K562 (cell line): ENCODE data around the gene STK32C. TPM values are rescaled to one million over a fixed set of nuclear protein-coding genes. Genes with fewer than 3 reads are reported as not detected.

ENCODE experiments used
- ATAC-seq: fragments of 200-7000 bp; cut with Tn5 transposase; 3 replicates; pipeline ENCODE4 v1.9.1; 2020; ENCODE audit warnings: moderate library complexity
- BruUV-seq: library from RNA; stranded (reverse); fragments of 400-500 nt; replicated peaks from 2 replicates; lab custom pipeline; 2021; lab: Mats Ljungman, UMichigan
- CTCF ChIA-PET: fragments of 300-600 bp; formaldehyde crosslinking; extraction: SDS; loops from one replicate; lab custom pipeline; 2021; ENCODE audit warnings: low intra/inter-chr PET ratio; lab: Yijun Ruan, JAX
- POLR2A ChIA-PET: fragments of 300-600, 350-650 bp; sonication (Branson Sonifier 250); formaldehyde crosslinking; extraction: SDS; loops from one replicate; lab custom pipeline; 2021; ENCODE audit warnings: antibody characterized with exemption, inconsistent platforms; lab: Yijun Ruan, JAX
- DNase-seq, 4 experiments: peaks; one replicate each; pipeline versions ENCODE4 v3.0.0 to v3.0.0-alpha.2; 2011 to 2018; ENCODE audit warnings: low spot score in 3 of 4, mixed read lengths in 3 of 4; ENCODE audit errors: extremely low read depth in 1 of 4
- FAIRE-seq: peaks from 2 replicates; lab custom pipeline; 2011; peaks lifted over from hg19 to GRCh38; lab: Jason Lieb, UNC
- H2AFZ ChIP-seq: 2 replicates; pipeline ENCODE4 v1.6.0; 2011; ENCODE audit warnings: low read depth, low read length, control low read depth, inconsistent platforms
- H3K27ac ChIP-seq: fragments of 200-600 bp; 3 replicates; pipeline ENCODE4 v1.8.0; 2011; ENCODE audit warnings: low read depth, mild to moderate bottlenecking, control low read depth, inconsistent platforms, low read length, moderate library complexity, mixed read lengths; ENCODE audit errors: extremely low read depth
- H3K27me3 ChIP-seq, 2 experiments: fragments of 300-600 bp in 1 of 2; 2 replicates in 1 of 2; 3 replicates in 1 of 2; pipeline versions ENCODE4 v1.6.0 to v1.8.0; 2011; ENCODE audit warnings: inconsistent platforms in 2 of 2, low read length in 2 of 2, mild to moderate bottlenecking in 1 of 2, mixed read lengths in 1 of 2, moderate library complexity in 1 of 2; ENCODE audit not compliant: control insufficient read depth in 2 of 2, insufficient read depth in 2 of 2
- H3K36me3 ChIP-seq: fragments of 300-600 bp; 3 replicates; pipeline ENCODE4 v1.8.0; 2011; ENCODE audit warnings: mild to moderate bottlenecking, low read length, inconsistent platforms; ENCODE audit not compliant: control insufficient read depth, insufficient read depth
- H3K4me1 ChIP-seq, 2 experiments: fragments of 200-600 bp in 1 of 2; replicated peaks in 1 of 2; 2 replicates in 1 of 2; 3 replicates in 1 of 2; pipeline versions ENCODE4 v1.5.1 to v1.8.0; 2011; ENCODE audit warnings: inconsistent platforms in 2 of 2, low read length in 2 of 2, mild to moderate bottlenecking in 1 of 2, mixed read lengths in 1 of 2, moderate library complexity in 1 of 2; ENCODE audit not compliant: control insufficient read depth in 2 of 2, insufficient read depth in 2 of 2
- H3K4me2 ChIP-seq: 2 replicates; pipeline ENCODE4 v1.6.1; 2011; ENCODE audit warnings: low read length, control low read depth, inconsistent platforms, mixed read lengths; ENCODE audit not compliant: insufficient read depth
- H3K4me3 ChIP-seq: fragments of 200-600 bp; sonication (generic), shearing (Covaris generic); 2 replicates; pipeline ENCODE4 v1.5.1; 2016; ENCODE audit warnings: control low read depth, inconsistent platforms
- H3K79me2 ChIP-seq: fragments of 200-600 bp; 3 replicates; pipeline ENCODE4 v1.8.0; 2011; ENCODE audit warnings: low read length, inconsistent platforms; ENCODE audit not compliant: control insufficient read depth, insufficient read depth
- H3K9ac ChIP-seq, 2 experiments: 2 replicates each; pipeline versions ENCODE4 v1.6.0 to v1.6.1; 2011; ENCODE audit warnings: low read depth in 2 of 2, low read length in 2 of 2, control low read depth in 1 of 2, inconsistent platforms in 1 of 2, mild to moderate bottlenecking in 1 of 2, mixed read lengths in 1 of 2; ENCODE audit not compliant: insufficient read depth in 1 of 2
- H3K9me1 ChIP-seq: one replicate; pipeline ENCODE4 v1.6.0; 2011; ENCODE audit warnings: inconsistent platforms, mild to moderate bottlenecking, low read length, moderate library complexity; ENCODE audit not compliant: control insufficient read depth, insufficient read depth
- H3K9me3 ChIP-seq: replicated peaks from 2 replicates; pipeline ENCODE4 v1.5.1; 2011; ENCODE audit warnings: low read depth, low read length, inconsistent platforms; ENCODE audit not compliant: control insufficient read depth, insufficient read depth
- H4K20me1 ChIP-seq: replicated peaks from 2 replicates; pipeline ENCODE4 v1.6.1; 2011; ENCODE audit warnings: low read length, inconsistent platforms, mixed read lengths; ENCODE audit not compliant: control insufficient read depth, insufficient read depth
- BHLHE40 ChIP-seq: IDR thresholded peaks from 2 replicates; pipeline ENCODE4 v1.6.1; 2011; ENCODE audit warnings: low read length, improper control_type of control experiment
- CTBP1 ChIP-seq: fragments of 450-650 bp; IDR thresholded peaks from 2 replicates; pipeline ENCODE4 v1.6.1; 2016; ENCODE audit warnings: borderline replicate concordance
- ELF4 ChIP-seq: fragments of 450-650 bp; formaldehyde crosslinking; IDR thresholded peaks from 2 replicates; pipeline ENCODE4 v1.4.0; 2022; ENCODE audit warnings: missing genetic modification characterization
- KLF16 ChIP-seq: IDR thresholded peaks from 2 replicates; pipeline ENCODE4 v1.6.1; 2016; ENCODE audit warnings: antibody characterized with exemption
- NFE2L1 ChIP-seq: fragments of 450-650 bp; IDR thresholded peaks from 2 replicates; pipeline ENCODE4 v1.6.1; 2016; ENCODE audit warnings: missing genetic modification characterization, low read depth, mild to moderate bottlenecking, missing compliant biosample characterization, moderate library complexity, borderline replicate concordance
- NR2F6 ChIP-seq: fragments of 450-650 bp; formaldehyde crosslinking; IDR thresholded peaks from 2 replicates; pipeline ENCODE4 v1.4.0; 2020; ENCODE audit warnings: mild to moderate bottlenecking
- STAT5B ChIP-seq: fragments of 250-450 bp; sonication (Bioruptor Pico); IDR thresholded peaks from 2 replicates; pipeline ENCODE4 v1.8.0; 2021; ENCODE audit warnings: mild to moderate bottlenecking, inconsistent platforms
- TRIM24 ChIP-seq, 2 experiments: fragments of 450-650 bp; IDR thresholded peaks; 2 replicates each; pipeline ENCODE4 v1.6.1; 2016
- ZNF253 ChIP-seq: fragments of 250-450 bp; sonication (Bioruptor Pico); conservative IDR thresholded peaks from 2 replicates; pipeline ENCODE4 v1.6.1; 2021; ENCODE audit warnings: mild to moderate bottlenecking
- ZNF3 ChIP-seq: fragments of 250-450 bp; sonication (Bioruptor Pico); IDR thresholded peaks from 2 replicates; pipeline ENCODE4 v1.5.0; 2021; ENCODE audit warnings: mild to moderate bottlenecking, moderate library complexity
- ZNF395 ChIP-seq: fragments of 200-800 bp; sonication (Bioruptor generic); IDR thresholded peaks from 2 replicates; pipeline ENCODE4 v1.6.1; 2017; ENCODE audit warnings: missing genetic modification characterization, missing compliant biosample characterization
- ZNF644 ChIP-seq: fragments of 200-800 bp; sonication (Bioruptor generic); IDR thresholded peaks from 2 replicates; pipeline ENCODE4 v1.6.1; 2016; ENCODE audit warnings: low read depth, missing genetic modification characterization, missing compliant biosample characterization
- WGBS: fragments of 100-300 bp; shearing (Covaris generic); methylation state at CpG from one replicate; pipeline ENCODE4 v1.1.6; 2016; ENCODE audit warnings: low coverage, mixed read lengths; ENCODE audit not compliant: insufficient coverage; ENCODE audit errors: missing lambda C conversion rate; 5-methylcytosine and 5-hydroxymethylcytosine counted together
- in situ Hi-C: fragments of 300-500 bp; cut with MboI; formaldehyde crosslinking; loops from 4 replicates; pipeline ENCODE4 v1.15.0; 2018; ENCODE audit warnings: inconsistent platforms, mixed read lengths
- intact Hi-C: fragments of 100-400 bp; cut with micrococcal nuclease; formaldehyde crosslinking; loops from 2 replicates; pipeline ENCODE4 v1.14.2; 2022
- polyA plus RNA-seq, 8 experiments: library from polyadenylated mRNA; depleted of rRNA in 4 of 8; stranded (reverse) in 5 of 8; unstranded in 3 of 8; fragments of >200 nt; fragmentation: Nextera tagmentation in 2 of 8; fragmentation: Illumina TruSeq in 1 of 8; extraction: Ambion mirVana in 2 of 8; extraction: Trizol in 1 of 8; gene quantifications; 2 replicates each; pipeline versions ENCODE4 v1.2.1 to v1.2.3, GENCODE V29; 2011 to 2014; ENCODE audit warnings: inconsistent platforms in 1 of 8, missing spikeins in 1 of 8
- total RNA-seq, 7 experiments: library from RNA; depleted of rRNA in 6 of 7; stranded (reverse); fragments of >200 nt in 6 of 7; fragmentation: Illumina TruSeq in 2 of 7; extraction: Trizol in 2 of 7; gene quantifications; 2 replicates each; pipeline versions ENCODE4 v1.2.1 to v1.2.3, GENCODE V29; 2011 to 2021; ENCODE audit warnings: low replicate concordance in 1 of 7

STK32C gene
- total and polyA plus RNA-seq, 9 of the 15 experiments (the other 6 are each of a cell fraction or from before 2014, with no cell fraction given), result 1.5 to 20.9 (median 6.5) TPM

GRCh38 chr10:132169031-132169765 is 138.6 kb downstream of the STK32C start:
- no peak overlapping the region for H3K27ac ChIP-seq
- ATAC-seq (no peak), FAIRE-seq (no peak), DNase-seq (no peak)
- in situ Hi-C loops (no loop called here), intact Hi-C loops (no loop called here)
- H3K4me3 ChIP-seq, result no peak overlapping the region
- no peak overlapping the region for H2AFZ ChIP-seq
- no TSS peak for BruUV-seq
- no peaks in the 10 kb centered on the region for H3K79me2 ChIP-seq
- no peak for TF ChIP-seq ZNF253 (CRISPR knock-in tag)
- no peaks in the 10 kb centered on the region for H3K9me1 ChIP-seq
- H3K36me3 ChIP-seq, result no peaks in the 10 kb centered on the region
- H3K9me3 ChIP-seq, result 0 out of 2 replicates have a peak, but pooled peaks cover 3% of the 10 kb centered on the region
- WGBS, result 8% methylated on average over 14 of the region's 42 CpGs
- no peak overlapping the region for H3K4me2 ChIP-seq
- no peak overlapping the region for H3K9ac ChIP-seq
- H3K4me1 ChIP-seq, result peaks cover 0 to 12% of the 10 kb centered on the region in 2 experiments; a peak in 2 of 5 replicates
- no peaks in the 10 kb centered on the region for H4K20me1 ChIP-seq
- ChIA-PET POLR2A (no interaction called here), CTCF (no interaction called here)
- peaks cover 2 to 55% of the 10 kb centered on the region in 2 experiments; a peak in 4 of 5 replicates for H3K27me3 ChIP-seq

GRCh38 chr10:132168571-132169030 is 139.1 kb downstream of the STK32C start:
- Histone ChIP-seq H3K36me3 (no peaks in the 10 kb centered on the region), H3K27ac (no peak overlapping the region), H3K27me3 (peaks cover 2 to 55% of the 10 kb centered on the region in 2 experiments; a peak in 4 of 5 replicates), H2AFZ (no peak overlapping the region), H3K4me2 (no peak overlapping the region), H4K20me1 (peaks cover 4% of the 10 kb centered on the region; the same call in 1 of the 2 replicates), H3K9me3 (0 out of 2 replicates have a peak, but pooled peaks cover 3% of the 10 kb centered on the region), H3K9ac (no peak overlapping the region), H3K4me3 (no peak overlapping the region), H3K4me1 (peaks cover 0 to 16% of the 10 kb centered on the region in 2 experiments; a peak in 2 of 5 replicates), H3K9me1 (no peaks in the 10 kb centered on the region), H3K79me2 (no peaks in the 10 kb centered on the region)
- WGBS, result 16% methylated on average over 13 of the region's 28 CpGs
- ATAC-seq, result no peak
- intact Hi-C loops, result no loop called here
- in situ Hi-C loops, result no loop called here
- ChIA-PET POLR2A (no interaction called here), CTCF (no interaction called here)
- DNase-seq, result no peak
- no peak for FAIRE-seq
- no TSS peak for BruUV-seq
- TF ChIP-seq NR2F6 (CRISPR knock-in tag) (no peak), STAT5B (CRISPR knock-in tag) (no peak), ZNF395 (CRISPR knock-in tag) (no peak), ELF4 (CRISPR knock-in tag) (no peak), ZNF3 (CRISPR knock-in tag) (no peak), ZNF644 (tag) (no peak), NFE2L1 (tag) (no peak), TRIM24 (IDR thresholded peaks at IDR 0.05) (no peak), CTBP1 (no peak), BHLHE40 (no peak), KLF16 (no peak)
